ENCODE data around the gene MAP3K14. TPM values are rescaled to one million over a fixed set of nuclear protein-coding genes. Genes with fewer than 3 reads are reported as not detected.

The MAP3K14 gene
- total RNA-seq, 1 experiment from 2014 or later = 3.0 TPM

DNA sequence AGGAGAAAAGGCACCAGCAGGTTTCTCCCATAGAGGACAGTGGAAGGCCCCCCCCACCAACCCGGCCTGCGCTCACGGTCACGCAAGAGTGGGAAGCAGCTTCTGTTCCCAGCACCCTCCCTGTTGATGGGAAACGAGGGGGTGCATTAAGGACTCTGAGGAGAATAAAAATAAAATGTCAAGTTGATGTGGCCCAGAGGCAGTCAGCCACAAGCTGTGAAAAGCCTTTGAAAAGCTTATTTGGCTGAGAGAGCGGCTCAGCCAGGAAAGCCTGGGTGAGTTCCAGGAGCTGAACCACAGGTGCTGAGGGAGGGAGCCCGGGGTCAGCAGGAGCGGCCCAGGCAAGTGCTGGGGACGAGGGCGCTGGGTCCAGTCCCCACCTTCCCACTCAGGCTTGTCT, 28.0 kb downstream of the MAP3K14 start:
- ChIA-PET CTCF (no interaction called here), POLR2A (ENCODE audit: low non-redundant PET) (no interaction called here)
- no peak for DNase-seq (ENCODE audit: low spot score)
- Histone ChIP-seq H3K27ac (ENCODE audit: low read depth, low read length, poor library complexity, severe bottlenecking) (no peak overlapping the region), H3K4me1 (ENCODE audit: insufficient read depth, low read length, poor library complexity, severe bottlenecking) (peaks cover 5% of the 10 kb centered on the region), H3K36me3 (ENCODE audit: insufficient read depth, low read length, poor library complexity, severe bottlenecking) (no peaks in the 10 kb centered on the region), H3K4me3 (ENCODE audit: low read depth, low read length, poor library complexity, severe bottlenecking) (no peak overlapping the region), H3K27me3 (replicated peaks; ENCODE audit: insufficient read depth, low read depth, low read length, poor library complexity) (no peaks in the 10 kb centered on the region), H3K9me3 (ENCODE audit: low read depth, low read length, poor library complexity, severe bottlenecking) (no peaks in the 10 kb centered on the region)
- no TSS peak for BruUV-seq (replicated peaks)
- TF ChIP-seq, protein P1, sequence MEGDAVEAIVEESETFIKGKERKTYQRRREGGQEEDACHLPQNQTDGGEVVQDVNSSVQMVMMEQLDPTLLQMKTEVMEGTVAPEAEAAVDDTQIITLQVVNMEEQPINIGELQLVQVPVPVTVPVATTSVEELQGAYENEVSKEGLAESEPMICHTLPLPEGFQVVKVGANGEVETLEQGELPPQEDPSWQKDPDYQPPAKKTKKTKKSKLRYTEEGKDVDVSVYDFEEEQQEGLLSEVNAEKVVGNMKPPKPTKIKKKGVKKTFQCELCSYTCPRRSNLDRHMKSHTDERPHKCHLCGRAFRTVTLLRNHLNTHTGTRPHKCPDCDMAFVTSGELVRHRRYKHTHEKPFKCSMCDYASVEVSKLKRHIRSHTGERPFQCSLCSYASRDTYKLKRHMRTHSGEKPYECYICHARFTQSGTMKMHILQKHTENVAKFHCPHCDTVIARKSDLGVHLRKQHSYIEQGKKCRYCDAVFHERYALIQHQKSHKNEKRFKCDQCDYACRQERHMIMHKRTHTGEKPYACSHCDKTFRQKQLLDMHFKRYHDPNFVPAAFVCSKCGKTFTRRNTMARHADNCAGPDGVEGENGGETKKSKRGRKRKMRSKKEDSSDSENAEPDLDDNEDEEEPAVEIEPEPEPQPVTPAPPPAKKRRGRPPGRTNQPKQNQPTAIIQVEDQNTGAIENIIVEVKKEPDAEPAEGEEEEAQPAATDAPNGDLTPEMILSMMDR (conservative IDR thresholded peaks at IDR 0.05; ENCODE audit: low read depth, low read length) = no peak
- no peak for TF ChIP-seq EZH2 (IDR thresholded peaks at IDR 0.05; ENCODE audit: borderline replicate concordance, low read depth, low read length, poor library complexity, severe bottlenecking)
- intact Hi-C loops (cut with micrococcal nuclease; ENCODE audit: unreplicated experiment) = no loop called here

DNA sequence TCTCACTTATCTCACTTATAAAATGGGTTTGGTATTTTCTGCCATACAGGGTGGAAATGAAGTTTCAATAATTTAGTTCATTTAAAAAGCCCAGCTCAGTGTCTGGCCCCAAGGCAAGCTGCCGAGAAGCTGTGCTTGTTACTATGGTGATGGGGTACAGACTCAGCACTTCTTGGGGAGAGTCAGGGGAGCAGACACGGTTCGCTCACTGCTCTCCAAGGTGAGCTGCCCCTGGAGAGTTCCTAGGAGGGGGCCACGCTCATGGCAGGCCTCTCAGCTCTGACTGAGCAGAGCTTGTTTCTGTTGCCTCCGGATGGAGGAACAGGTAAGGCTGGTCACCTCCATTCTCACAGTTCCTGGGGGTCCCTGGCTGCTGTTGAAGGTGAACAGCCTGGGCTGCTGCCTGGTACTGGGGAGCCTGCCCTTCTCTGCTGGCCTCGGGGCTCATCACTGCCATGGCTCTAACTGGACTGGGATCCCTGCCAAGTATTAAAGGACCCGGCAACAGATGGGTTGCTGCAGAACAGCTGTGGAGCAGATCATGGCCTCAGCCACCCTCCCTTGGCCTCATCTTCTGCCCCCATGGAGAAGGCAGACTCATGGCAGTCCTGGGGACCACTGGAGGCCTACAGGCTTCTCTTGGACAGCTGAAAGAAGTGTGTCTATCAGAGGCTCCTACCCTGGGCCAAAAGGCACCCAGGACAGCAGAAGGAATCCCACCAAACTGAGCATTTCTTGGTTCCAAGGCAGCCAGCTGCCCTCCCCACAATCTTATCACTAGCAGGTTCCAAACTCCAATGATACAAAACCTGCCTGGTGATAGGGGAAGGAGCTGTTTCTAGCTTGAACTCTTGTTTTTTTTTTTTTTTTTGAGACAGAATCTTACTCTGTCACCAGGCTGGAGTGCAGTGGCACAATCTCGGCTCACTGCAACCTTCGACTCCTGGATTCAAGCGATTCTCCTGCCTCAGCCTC, 29.0 kb downstream of the MAP3K14 start:
- Histone ChIP-seq H3K27me3 (replicated peaks; ENCODE audit: insufficient read depth, low read depth, low read length, poor library complexity) (no peaks in the 10 kb centered on the region), H3K4me3 (ENCODE audit: low read depth, low read length, poor library complexity, severe bottlenecking) (no peak overlapping the region), H3K4me1 (ENCODE audit: insufficient read depth, low read length, poor library complexity, severe bottlenecking) (no peaks in the 10 kb centered on the region), H3K27ac (ENCODE audit: low read depth, low read length, poor library complexity, severe bottlenecking) (no peak overlapping the region), H3K9me3 (ENCODE audit: low read depth, low read length, poor library complexity, severe bottlenecking) (no peaks in the 10 kb centered on the region), H3K36me3 (ENCODE audit: insufficient read depth, low read length, poor library complexity, severe bottlenecking) (no peaks in the 10 kb centered on the region)
- intact Hi-C loops (cut with micrococcal nuclease; ENCODE audit: unreplicated experiment) = no loop called here
- BruUV-seq (replicated peaks) = no TSS peak
- POLR2A ChIA-PET (ENCODE audit: low non-redundant PET) = no interaction called here
- DNase-seq (ENCODE audit: low spot score) = no peak
- CTCF ChIA-PET = no interaction called here
- TF ChIP-seq, protein P1 (conservative IDR thresholded peaks at IDR 0.05; ENCODE audit: low read depth, low read length) = no peak
- TF ChIP-seq EZH2 (IDR thresholded peaks at IDR 0.05; ENCODE audit: borderline replicate concordance, low read depth, low read length, poor library complexity, severe bottlenecking) = no peak

DNA sequence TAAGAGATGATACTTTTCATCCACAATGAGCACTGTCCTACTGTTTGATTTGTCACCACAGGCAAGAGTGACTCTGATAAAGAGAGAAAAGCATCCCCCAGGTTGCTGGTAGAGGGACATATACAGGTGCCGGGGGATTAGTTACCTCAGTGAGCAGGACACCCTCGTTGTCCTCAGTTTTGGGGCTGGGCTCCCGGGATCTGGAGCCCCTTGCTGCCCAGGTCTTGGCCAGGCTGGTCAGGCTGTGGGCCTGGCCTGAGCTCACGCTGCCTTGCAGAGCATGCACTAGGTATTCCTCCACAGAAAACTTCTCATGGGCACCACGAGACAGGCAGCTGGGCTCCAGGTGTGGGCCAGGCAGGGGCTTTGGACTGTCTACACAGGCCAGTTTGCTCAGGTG, 30.5 kb downstream of the MAP3K14 start:
- H3K27me3 ChIP-seq (replicated peaks; ENCODE audit: insufficient read depth, low read depth, low read length, poor library complexity) = no peaks in the 10 kb centered on the region
- H3K9me3 ChIP-seq (ENCODE audit: low read depth, low read length, poor library complexity, severe bottlenecking) = no peaks in the 10 kb centered on the region
- intact Hi-C loops (cut with micrococcal nuclease; ENCODE audit: unreplicated experiment) = no loop called here
- TF ChIP-seq, protein P1 (conservative IDR thresholded peaks at IDR 0.05; ENCODE audit: low read depth, low read length) = no peak
- no peak for TF ChIP-seq EZH2 (IDR thresholded peaks at IDR 0.05; ENCODE audit: borderline replicate concordance, low read depth, low read length, poor library complexity, severe bottlenecking)
- CTCF ChIA-PET = no interaction called here
- no peak overlapping the region for H3K27ac ChIP-seq (ENCODE audit: low read depth, low read length, poor library complexity, severe bottlenecking)
- POLR2A ChIA-PET (ENCODE audit: low non-redundant PET) = no interaction called here
- BruUV-seq (replicated peaks) = no TSS peak
- DNase-seq (ENCODE audit: low spot score) = no peak
- no peaks in the 10 kb centered on the region for H3K4me1 ChIP-seq (ENCODE audit: insufficient read depth, low read length, poor library complexity, severe bottlenecking)
- no peaks in the 10 kb centered on the region for H3K36me3 ChIP-seq (ENCODE audit: insufficient read depth, low read length, poor library complexity, severe bottlenecking)
- no peak overlapping the region for H3K4me3 ChIP-seq (ENCODE audit: low read depth, low read length, poor library complexity, severe bottlenecking)

Data from A673 (cell line).